SKM-1 (cell line): ENCODE measurements around the gene SLC1A1.
"Not testable (repeated sequence)": the region's sequence is repeated elsewhere in the genome, so short reads cannot be mapped to it uniquely, and the experiment has no call there.

Experiments used
- DNase-seq: peaks from one replicate; lab custom pipeline; 2025; ENCODE audit not compliant: unreplicated experiment; lab: John Stamatoyannopoulos, UW

SLC1A1 gene

DNA sequence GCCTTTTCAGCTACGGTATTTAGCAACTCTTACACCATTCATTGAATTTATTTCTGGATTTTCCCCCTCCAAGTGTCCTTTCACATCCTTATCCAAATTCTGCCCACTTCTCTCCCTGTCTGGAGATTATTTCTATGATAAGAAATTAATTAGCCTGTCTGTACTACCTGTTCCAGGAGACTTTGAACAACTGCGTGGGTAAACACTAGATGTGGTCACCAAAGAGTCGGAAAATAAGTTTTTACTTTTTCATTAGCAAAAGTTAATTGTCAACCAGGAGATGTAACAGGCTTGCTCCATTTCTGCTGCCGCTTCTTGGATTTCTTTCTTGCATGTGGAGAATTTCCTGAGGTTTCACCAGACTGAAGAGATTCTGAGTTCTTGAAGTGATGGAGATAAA, 14.0 kb downstream of the SLC1A1 start:
- DNase-seq, result no peak

DNA sequence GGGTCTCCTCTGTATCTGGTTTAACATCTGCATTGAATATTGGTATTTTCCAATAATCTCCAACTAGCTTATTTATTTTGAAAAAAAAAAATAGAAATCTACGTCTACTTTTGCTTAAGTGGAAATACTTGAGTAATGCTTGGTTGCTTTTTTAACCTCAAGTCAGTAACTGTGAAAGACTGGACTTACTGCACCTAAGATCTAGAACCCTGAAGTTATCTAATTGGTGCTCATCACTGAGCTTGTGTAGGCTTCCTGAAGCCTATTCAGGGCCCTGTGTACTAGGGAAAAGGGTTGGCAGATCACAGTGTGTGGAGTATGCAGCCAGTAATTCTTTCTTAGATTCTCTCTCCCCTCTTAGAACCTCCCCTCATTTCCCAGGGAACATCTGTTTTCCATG, 16.2 kb downstream of the SLC1A1 start:
- DNase-seq, result no peak

DNA sequence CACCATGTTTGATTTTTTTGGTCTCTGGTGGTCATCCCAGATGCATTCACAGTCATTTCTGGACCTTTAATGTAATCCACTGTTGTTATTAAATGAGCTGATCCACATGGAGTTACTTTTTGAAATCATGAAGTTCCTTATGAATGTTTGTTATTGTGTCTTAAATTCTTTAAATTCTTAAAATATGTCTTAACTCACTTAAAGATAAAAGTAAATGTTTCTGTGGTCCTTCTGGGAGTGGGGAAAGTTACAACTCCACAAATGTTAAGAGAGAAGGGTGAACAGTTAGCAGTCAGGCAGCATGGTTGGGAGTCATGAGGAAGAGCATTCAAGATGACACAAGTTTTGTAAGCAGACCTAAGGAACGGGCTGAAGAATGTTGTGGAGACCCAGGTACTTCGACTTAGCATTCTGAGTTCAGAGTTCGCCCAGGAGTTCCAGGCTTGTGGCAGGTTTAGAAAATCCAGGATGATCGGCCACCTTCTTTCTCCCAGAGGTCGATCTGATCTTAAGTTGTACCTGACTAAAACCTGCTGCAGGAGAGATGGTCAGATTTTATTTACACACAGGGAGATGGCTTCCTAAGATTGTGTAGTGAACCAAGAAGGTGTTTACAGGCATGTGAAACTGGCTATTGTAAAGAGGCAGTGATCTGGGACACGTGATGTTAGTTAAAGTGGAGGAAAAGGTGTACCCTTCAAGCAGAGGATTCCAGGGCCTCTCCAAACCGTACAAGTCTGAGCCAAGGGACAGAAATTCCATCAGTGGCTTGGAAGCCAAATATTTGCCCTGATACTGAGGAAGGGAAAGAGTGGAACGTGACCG, 17.2 kb downstream of the SLC1A1 start:
- DNase-seq, result no peak

DNA sequence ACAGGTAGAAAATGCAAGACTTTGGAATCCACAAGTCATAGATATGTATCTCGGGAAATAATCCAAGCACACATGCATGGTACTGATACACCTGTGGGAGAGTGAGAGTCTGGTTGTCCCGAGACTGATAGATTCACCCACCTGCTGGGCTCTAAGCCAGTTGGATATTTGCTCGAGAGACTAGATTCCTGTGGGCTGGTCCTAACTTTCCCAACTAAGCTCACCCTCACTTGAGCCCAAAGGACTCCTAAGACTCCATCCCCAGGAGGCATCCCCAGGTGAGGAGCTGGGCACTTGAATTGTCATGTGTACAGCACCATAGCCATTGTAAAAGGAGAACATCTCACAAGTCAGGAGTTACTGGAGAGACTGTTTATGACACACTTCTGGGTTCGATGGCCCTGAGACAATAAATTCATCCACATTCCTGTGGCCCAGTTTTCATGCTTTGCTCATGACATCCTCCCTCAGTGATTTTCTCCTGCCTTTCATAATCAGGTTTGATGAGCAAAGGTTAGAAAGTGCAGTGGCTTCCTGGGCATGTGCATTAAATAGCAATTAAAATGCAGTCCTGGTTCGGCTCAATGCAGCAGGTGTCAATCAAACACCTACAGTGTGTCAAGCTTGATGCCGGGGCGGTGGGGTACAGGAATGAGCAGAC, 18.1 kb downstream of the SLC1A1 start:
- DNase-seq, result no peak

DNA sequence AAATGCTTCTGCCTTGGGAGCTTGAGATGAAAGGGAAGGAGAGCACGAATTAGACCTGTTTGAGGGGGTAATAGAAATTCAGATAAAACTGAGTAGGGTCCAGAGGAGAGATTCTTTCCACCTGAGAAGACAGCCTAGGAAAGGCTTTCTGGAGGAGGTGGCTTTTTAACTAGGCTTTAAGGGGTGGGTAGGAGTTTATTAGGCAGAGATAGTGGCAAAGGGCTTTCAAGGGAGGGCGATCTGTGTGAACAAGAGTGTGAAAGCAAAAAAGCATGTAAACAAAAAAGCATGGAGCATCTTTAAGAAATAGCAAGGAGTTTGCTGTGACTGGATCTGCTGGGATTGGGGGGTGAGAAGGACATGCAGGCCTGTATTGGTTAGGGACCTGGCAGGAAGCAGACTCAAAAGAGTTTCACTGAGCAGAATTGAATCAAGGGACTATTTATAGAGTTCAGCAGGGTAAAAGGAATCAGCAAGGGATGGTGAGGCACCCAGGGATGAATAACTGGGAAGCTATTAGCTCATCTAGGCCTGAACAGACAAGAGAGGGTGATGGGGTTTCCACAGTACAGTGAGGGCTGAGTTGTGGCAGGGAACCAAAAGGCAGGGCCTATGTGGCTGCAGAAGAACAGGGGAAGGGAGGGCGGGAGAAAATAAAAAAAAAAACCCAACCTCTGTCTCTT, 18.8 kb downstream of the SLC1A1 start:
- DNase-seq, result no peak

DNA sequence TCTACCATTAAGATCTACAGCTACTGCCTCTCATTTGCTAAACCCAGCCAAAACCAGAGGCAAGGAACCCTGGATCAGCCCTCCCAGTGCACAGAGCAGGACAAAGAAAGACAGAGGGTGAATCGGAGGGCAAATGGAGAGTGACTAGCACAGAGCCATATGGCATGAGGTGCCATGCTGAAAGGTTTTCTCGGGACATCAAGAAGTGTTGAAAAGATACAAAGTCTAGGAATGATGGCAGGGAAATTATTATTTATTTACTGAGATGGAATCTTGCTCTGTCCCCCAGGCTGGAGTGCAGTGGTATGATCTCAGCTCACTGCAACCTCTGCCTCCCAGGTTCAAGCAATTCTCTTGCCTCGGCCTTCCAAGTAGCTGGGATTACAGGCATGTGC, 19.3 kb downstream of the SLC1A1 start:
- DNase-seq, result no peak

DNA sequence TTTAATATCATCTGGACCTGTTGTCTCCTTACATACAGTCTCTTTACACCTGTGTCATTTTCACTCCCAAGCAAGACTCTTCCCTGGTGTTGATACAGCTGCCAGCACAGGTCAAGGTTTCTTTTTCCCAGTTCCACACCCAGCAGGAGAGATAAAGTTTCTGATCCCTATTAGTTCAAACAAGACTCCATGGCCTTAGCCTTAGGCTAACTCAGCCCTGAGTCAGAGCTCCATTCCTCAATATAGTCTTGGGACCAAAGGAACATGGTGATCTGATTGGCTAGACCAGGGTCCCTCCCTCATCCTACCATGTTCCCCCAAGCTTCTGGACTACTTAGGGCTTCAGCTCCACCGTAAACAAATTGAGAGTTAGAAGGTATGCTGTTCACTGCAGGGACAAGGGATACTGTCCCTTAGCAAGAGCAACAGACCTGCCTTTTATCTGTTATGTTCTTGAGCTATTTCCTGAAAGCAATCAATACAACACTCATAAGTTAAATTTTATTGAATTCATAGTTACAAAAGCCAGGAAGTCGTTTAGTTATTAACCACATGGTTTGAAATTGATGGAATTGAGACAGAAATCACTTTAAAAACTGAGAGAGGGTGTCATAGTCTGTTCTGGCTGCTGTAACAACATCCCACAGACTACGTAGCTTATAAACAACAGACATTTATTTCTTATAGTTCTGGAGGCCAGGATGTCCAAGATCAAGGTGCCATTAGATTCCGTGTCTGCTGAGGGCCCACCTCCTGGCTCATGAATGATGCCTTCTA, 20.5 kb downstream of the SLC1A1 start:
- DNase-seq, result no peak

DNA sequence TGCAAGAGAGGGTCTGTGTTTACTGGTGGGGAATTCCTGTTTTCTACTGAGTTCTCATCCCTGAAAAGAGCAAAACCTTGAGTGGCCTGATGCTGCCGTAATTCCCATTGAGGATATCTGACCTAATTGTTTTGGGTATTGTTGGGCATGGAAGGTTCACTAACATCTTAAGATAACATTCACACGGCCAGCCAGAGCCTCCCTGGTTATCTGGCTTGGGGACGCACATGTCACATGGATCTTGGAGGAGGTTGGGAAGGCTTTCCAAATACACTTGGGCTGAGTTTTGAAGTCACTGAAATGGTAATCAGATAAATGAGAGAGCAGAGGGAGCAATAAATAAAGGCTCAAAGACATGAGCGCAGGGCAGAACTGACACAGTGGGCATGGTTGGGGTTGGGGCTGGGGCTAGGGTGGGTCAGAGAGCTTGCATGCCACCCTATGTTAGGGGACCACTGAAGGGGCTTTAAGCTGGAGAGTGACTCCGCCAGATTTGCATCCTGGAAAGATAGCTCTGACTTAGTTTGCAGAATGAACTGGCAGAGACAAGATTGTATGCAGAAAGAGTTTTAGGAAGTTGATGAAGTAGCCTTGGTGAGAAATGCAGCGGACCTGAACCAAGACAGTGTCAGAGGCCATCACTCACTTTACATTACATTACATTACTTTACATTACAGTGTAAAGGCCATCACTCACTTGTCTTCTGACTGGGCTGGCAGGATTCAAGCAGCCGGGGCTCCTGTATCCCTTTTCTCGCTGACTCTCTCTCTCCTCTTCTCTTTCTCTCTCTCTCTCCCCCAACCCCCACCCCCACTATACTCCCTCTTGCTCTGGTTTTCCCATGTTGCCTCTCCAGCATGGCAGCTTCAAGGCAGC, 24.2 kb downstream of the SLC1A1 start:
- no peak for DNase-seq

DNA sequence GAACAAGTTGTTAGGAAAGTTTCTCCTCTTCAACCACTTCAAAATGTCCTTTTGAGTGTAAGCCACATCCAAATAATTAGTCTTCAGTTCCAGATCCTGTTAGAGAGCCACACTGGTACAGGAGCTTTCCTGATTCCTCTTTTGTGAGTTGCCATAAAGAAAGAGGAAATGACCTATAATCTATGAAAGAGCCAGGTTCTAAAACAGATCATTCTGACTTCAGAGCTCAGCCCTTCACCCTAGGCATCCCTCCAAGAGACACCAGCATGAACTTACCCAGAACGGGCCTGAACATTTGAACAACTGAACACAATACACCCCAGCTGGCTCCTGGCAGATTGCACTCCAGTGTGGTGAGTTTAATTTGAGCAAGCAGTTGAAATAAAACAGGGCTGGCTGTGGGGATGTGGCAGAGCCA, 25.7 kb downstream of the SLC1A1 start:
- peak; percentile 5 for DNase-seq

DNA sequence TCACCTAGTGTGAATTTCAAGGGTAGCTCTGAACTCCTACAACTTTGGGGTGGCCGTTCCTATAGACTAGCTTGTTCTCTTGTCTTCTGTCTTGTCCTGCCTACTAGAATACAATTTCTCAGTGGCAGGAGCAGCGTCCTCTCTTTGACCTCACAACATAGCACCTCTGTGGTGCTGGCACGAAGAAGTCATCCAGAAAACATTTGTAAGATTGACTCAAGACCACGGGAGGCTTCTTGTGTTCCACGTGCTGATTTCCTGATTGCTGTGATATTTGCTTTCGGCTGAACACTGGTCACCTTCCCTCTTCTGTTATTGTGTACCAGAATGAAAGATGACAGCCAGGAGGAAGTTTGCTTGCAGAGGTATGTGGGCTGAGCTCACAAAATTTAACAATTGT, 27.0 kb downstream of the SLC1A1 start:
- DNase-seq, result no peak

DNA sequence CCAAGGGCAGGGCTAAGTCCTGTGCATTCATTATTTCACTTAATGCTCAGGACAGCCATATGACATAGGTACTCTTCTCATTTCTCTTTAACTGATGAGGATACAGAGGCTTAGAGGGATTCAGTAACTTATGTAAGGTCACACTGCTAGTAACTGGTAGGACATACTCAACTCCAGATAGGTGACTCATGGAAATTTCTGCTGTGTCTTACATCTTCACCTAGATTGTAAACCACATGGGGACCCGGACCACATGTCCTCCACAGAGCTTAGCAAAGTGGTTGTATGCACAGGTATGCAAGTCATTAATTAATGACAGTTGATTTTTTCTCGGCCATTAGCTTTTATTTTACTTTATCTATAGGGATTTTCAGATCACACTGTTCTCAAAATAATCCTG, 29.3 kb downstream of the SLC1A1 start:
- no peak for DNase-seq

DNA sequence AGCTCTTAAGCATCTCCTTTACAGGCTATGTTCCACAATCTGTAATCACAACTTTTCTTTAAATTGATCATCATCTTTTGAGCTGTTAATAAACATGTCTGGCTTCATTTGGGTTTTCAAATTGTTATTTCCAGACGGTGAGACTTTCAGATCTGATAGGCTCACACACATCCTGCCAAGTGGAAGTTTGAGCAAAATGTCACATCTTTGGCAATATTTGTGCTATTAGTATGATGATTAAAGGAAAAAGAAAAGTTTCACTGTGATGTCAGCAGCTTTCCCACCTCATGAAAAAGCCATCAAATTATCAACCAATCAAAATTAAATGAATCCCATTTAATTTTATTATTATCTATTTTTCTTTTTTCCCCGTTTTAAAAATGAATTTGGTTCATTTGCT, 29.8 kb downstream of the SLC1A1 start:
- no peak for DNase-seq

DNA sequence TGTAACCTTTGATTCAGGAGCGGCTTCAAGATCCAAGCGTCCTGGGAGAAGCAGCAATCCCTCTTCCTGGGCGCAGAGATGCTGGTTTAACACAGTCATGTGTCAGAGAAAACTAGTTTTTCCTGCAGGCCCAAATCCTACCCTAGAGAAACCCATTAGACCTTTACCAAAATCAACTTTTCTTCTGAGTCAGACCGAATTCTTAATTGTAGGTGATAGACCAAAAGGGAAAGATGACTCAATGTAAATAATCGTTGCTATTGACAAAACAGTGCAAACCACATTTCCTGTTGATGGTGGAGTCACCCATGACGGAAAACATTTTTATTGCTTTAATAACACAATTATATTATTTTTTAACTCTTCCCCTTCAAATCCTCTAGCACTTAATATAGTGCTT, 40.1 kb downstream of the SLC1A1 start:
- DNase-seq, result no peak

DNA sequence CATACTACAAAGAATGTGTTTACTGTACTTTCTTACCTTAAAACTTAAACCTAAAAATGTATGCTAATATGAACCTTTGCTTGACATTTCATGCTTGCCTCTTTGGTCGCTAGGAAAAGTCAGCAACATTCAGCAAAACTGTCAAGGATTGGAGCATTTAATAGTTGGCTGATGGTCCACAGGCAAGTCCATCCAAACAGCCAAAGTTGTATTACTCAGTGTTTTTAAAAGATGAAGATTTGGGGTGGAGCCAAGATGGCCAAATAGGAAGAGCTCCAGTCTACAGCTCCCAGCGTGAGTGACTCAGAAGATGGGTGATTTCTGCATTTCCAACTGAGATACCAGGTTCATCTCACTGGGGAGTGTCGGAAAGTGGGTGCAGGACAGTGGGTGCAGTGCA, 40.6 kb downstream of the SLC1A1 start:
- DNase-seq, result not testable (repeated sequence)

DNA sequence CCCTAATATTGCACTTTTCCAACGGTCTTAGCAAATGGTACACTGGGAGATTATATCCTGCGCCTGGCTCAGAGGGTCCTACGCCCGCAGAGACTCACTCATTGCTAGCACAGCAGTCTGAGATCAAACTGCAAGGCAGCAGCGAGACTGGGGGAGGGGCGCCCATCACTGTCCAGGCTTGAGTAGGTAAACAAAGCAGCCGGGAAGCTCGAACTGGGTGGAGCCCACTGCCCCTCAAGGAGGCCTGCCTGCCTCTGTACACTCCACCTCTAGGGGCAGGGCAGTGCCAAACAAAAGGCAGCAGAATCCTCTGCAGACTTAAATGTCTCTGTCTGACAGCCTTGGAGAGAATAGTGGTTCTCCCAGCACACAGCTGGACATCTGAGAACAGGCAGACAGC, 41.1 kb downstream of the SLC1A1 start:
- DNase-seq, result not testable (repeated sequence)

DNA sequence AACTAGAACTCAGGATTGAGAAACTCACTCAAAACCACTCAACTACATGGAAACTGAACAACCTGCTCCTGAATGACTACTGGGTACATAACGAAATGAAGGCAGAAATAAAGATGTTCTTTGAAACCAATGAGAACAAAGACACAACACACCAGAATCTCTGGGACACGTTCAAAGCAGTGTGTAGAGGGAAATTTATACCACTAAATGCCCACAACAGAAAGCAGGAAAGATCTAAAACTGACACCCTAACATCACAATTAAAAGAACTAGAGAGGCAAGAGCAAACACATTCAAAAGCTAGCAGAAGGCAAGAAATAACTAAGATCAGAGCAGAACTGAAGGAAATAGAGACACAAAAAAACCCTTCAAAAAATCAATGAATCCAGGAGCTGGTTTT, 43.6 kb downstream of the SLC1A1 start:
- DNase-seq, result not testable (repeated sequence)

DNA sequence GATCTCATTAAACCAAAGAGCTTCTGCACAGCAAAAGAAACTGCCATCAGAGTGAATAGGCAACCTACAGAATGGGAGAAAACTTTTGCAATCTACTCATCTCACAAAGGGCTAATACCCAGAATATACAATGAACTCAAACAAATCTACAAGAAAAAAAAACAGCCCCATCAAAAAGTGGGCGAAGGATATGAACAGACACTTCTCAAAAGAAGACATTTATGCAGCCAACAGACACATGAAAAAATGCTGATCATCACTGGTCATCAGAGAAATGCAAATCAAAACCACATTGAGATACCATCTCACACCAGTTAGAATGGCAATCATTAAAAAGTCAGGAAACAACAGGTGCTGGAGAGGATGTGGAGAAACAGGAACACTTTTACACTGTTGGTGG, 45.9 kb downstream of the SLC1A1 start:
- not testable (repeated sequence) for DNase-seq

DNA sequence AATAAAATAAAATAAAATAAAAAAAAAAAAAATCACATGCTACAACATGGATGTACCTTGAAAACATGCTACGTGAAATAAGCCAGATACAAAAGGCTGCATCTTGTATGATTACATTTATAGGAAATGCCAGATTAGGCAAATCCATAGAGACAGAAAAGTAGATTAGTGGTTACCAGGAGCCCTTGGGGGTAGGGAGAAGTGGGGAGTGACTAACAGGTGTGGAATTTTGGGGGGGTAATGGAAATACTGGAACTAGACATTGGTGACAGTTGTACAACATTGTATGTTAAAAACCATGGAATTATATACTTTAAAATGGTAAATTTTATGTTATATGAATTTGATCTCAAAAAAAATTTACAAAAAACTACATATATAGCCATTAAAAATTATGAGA, 47.3 kb downstream of the SLC1A1 start:
- no peak for DNase-seq

DNA sequence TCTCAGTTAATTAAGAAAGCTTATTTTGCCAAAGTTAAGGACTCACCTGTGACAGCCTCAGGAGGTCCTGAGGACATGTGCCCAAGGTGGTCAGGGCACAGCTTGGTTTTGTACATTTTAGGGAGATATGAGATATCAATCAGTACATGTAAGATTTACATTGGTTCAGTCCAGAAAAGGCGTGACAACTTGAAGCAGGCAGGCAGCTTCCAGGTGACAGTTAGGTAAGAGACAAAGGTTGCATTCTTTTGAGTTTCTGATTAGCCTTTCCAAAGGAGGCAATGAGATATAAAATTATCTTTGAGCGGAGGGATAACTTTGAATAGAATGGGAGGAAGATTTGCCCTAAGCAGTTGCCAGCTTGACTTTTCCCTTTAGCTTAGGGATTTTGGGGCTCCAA, 47.8 kb downstream of the SLC1A1 start:
- no peak for DNase-seq

DNA sequence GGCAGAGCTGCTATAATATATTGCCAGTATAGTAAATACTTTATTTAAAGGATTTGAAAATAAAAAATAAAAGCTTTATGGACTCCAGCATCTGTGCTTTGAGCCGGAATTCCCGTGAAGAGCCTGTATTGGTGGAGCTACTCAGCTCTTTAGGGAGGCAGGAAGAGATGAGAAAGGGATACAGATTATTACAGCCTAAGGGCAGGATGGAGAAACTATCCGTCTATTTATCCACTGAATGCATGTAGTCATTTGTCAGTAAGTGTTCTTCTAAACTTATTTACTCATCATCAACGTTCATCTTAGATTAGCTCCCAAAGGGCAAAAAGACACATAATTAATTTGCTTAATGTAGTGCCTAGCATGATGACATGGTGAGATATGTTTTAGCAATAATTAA, 48.4 kb downstream of the SLC1A1 start:
- no peak for DNase-seq
